CD14-positive monocyte (primary cell): ENCODE data around the gene RANBP3L. TPM values are rescaled to one million over a fixed set of nuclear protein-coding genes. Genes with fewer than 3 reads are reported as not detected.
"Not testable (repeated sequence)": the region's sequence is repeated elsewhere in the genome, so short reads cannot be mapped to it uniquely, and the experiment has no call there.

ENCODE experiments used
- DNase-seq, 3 donors: peaks; one replicate each; pipeline ENCODE4 v3.0.0-alpha.2; 2011 to 2022
- H2AFZ ChIP-seq: 2 replicates; pipeline ENCODE4 v1.6.0; 2012; ENCODE audit warnings: mild to moderate bottlenecking, low read depth, low read length, inconsistent platforms; ENCODE audit not compliant: insufficient read depth, poor library complexity, severe bottlenecking
- H3K27ac ChIP-seq, 2 donors: 1 replicate in 1 of 2; 2 replicates in 1 of 2; pipeline ENCODE4 v1.5.1; 2012 to 2013; ENCODE audit warnings: low read length in 2 of 2, control low read depth in 1 of 2, inconsistent platforms in 1 of 2, low read depth in 1 of 2, mild to moderate bottlenecking in 1 of 2
- H3K27me3 ChIP-seq, 2 donors: one replicate each; pipeline versions ENCODE4 v1.6.0 to v1.6.1; 2011 to 2013; ENCODE audit warnings: low read length in 2 of 2; ENCODE audit not compliant: control insufficient read depth in 2 of 2, insufficient read depth in 2 of 2
- H3K36me3 ChIP-seq, 2 donors: replicated peaks in 1 of 2; 1 replicate in 1 of 2; 2 replicates in 1 of 2; pipeline versions ENCODE4 v1.5.1 to v1.6.1; 2012 to 2013; ENCODE audit warnings: low read length in 2 of 2, control low read depth in 1 of 2, inconsistent platforms in 1 of 2, mild to moderate bottlenecking in 1 of 2; ENCODE audit not compliant: insufficient read depth in 2 of 2, control insufficient read depth in 1 of 2
- H3K4me1 ChIP-seq, 2 donors: 1 replicate in 1 of 2; 2 replicates in 1 of 2; pipeline versions ENCODE4 v1.5.1 to v1.6.1; 2012 to 2013; ENCODE audit warnings: low read length in 2 of 2, control low read depth in 1 of 2, inconsistent platforms in 1 of 2, mild to moderate bottlenecking in 1 of 2, moderate library complexity in 1 of 2; ENCODE audit not compliant: insufficient read depth in 2 of 2, control insufficient read depth in 1 of 2
- H3K4me2 ChIP-seq: replicated peaks from 2 replicates; pipeline ENCODE3; 2012; ENCODE audit warnings: low read length, moderate library complexity, mild to moderate bottlenecking; ENCODE audit not compliant: poor library complexity, severe bottlenecking; ENCODE audit errors: extremely low read depth
- H3K4me3 ChIP-seq, 3 experiments: fragments of 200-600 bp in 1 of 3; sonication (generic) in 1 of 3; replicated peaks in 1 of 3; 1 replicate in 2 of 3; 2 replicates in 1 of 3; pipeline ENCODE4 v1.5.1; 2011 to 2013; ENCODE audit warnings: low read length in 3 of 3, mild to moderate bottlenecking in 3 of 3, control low read depth in 2 of 3, low read depth in 2 of 3, inconsistent platforms in 1 of 3, moderate library complexity in 1 of 3
- H3K79me2 ChIP-seq: 2 replicates; pipeline ENCODE4 v1.6.0; 2012; ENCODE audit warnings: mild to moderate bottlenecking, control low read depth, inconsistent platforms, low read length, moderate library complexity; ENCODE audit not compliant: insufficient read depth
- H3K9ac ChIP-seq: 2 replicates; pipeline ENCODE4 v1.6.0; 2017; ENCODE audit warnings: low read length, mild to moderate bottlenecking; ENCODE audit not compliant: insufficient read depth, poor library complexity, severe bottlenecking
- H3K9me3 ChIP-seq, 2 donors: replicated peaks in 1 of 2; 1 replicate in 1 of 2; 2 replicates in 1 of 2; pipeline versions ENCODE4 v1.5.1 to v1.6.1; 2012 to 2013; ENCODE audit warnings: low read length in 2 of 2, control low read depth in 1 of 2; ENCODE audit not compliant: control insufficient read depth in 1 of 2, insufficient read depth in 1 of 2
- H4K20me1 ChIP-seq: 2 replicates; pipeline ENCODE4 v1.6.0; 2012; ENCODE audit warnings: mild to moderate bottlenecking, low read length, control low read depth, moderate library complexity; ENCODE audit not compliant: insufficient read depth
- H3K27ac Mint-ChIP-seq, 7 donors: one replicate each; pipeline ENCODE4 v1.8.0; 2020; ENCODE audit warnings: mild to moderate bottlenecking in 7 of 7, mixed read lengths in 7 of 7, moderate library complexity in 6 of 7, inconsistent platforms in 2 of 7
- H3K27me3 Mint-ChIP-seq, 3 donors: one replicate each; pipeline ENCODE4 v1.8.0; 2021 to 2022; ENCODE audit warnings: low read depth in 3 of 3, mild to moderate bottlenecking in 3 of 3, mixed read lengths in 3 of 3, moderate library complexity in 3 of 3, inconsistent platforms in 1 of 3
- H3K36me3 Mint-ChIP-seq, 2 donors: one replicate each; pipeline ENCODE4 v1.8.0; 2020; ENCODE audit warnings: mixed read lengths in 2 of 2, inconsistent platforms in 1 of 2, mild to moderate bottlenecking in 1 of 2
- H3K4me1 Mint-ChIP-seq: one replicate; pipeline ENCODE4 v1.8.0; 2020; ENCODE audit warnings: mild to moderate bottlenecking, mixed read lengths
- H3K4me3 Mint-ChIP-seq, 2 donors: one replicate each; pipeline ENCODE4 v1.8.0; 2020; ENCODE audit warnings: mild to moderate bottlenecking in 2 of 2, mixed read lengths in 2 of 2, moderate library complexity in 1 of 2
- H3K9me3 Mint-ChIP-seq, 7 donors: one replicate each; pipeline ENCODE4 v1.8.0; 2020 to 2022; ENCODE audit warnings: mixed read lengths in 7 of 7, mild to moderate bottlenecking in 6 of 7, moderate library complexity in 6 of 7, inconsistent platforms in 2 of 7
- WGBS: methylation state at CpG from one replicate; pipeline ENCODE4 v1.1.5; 2013; ENCODE audit warnings: missing lambda C conversion rate; ENCODE audit not compliant: insufficient coverage; 5-methylcytosine and 5-hydroxymethylcytosine counted together
- intact Hi-C, 2 donors: fragments of 100-400 bp; cut with micrococcal nuclease; formaldehyde crosslinking; loops; one replicate each; pipeline versions ENCODE4 v1.15.0 to v1.15.1; 2023
- polyA plus RNA-seq, 3 donors: library from polyadenylated mRNA; depleted of rRNA in 1 of 3; unstranded in 2 of 3; stranded (reverse) in 1 of 3; fragments of 300-500 nt in 2 of 3; fragments of >200 nt in 1 of 3; fragmentation: Illumina TruSeq in 2 of 3; gene quantifications; 1 replicate in 2 of 3; 2 replicates in 1 of 3; pipeline ENCODE4 v1.2.3, GENCODE V29; 2012 to 2021
- TF ChIP-seq, protein P1 (sequence below): fragments of 200-600 bp; IDR thresholded peaks from one replicate; pipeline ENCODE4 v1.8.0; 2022; ENCODE audit warnings: antibody characterized with exemption, mild to moderate bottlenecking

Gene RANBP3L
- polyA plus RNA-seq, 3 donors, result not detected

DNA sequence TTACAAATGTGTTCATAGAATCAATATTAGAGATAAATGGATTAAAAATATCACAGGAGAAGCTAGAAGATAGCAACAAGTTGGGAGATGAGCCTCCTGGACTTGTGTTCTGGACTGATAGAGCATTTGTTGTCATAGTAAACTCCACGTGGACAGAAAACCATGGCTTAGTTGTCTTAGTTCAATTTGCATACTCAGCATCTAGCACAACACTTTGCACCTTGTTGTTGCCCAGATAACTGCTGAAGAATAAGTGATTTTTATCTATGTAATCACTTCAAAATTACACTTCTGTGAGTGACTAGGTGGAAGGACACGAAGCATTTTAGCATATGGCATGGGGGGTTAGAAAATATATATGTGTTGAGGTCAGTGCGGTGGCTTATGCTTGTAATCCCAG lies 4.0 kb downstream of the RANBP3L start:
- DNase-seq, result no peak
- H3K4me3 ChIP-seq, result no peak overlapping the region
- H3K9me3 ChIP-seq, result no peaks in the 10 kb centered on the region
- no peaks in the 10 kb centered on the region for H3K79me2 ChIP-seq
- TF ChIP-seq, protein P1, sequence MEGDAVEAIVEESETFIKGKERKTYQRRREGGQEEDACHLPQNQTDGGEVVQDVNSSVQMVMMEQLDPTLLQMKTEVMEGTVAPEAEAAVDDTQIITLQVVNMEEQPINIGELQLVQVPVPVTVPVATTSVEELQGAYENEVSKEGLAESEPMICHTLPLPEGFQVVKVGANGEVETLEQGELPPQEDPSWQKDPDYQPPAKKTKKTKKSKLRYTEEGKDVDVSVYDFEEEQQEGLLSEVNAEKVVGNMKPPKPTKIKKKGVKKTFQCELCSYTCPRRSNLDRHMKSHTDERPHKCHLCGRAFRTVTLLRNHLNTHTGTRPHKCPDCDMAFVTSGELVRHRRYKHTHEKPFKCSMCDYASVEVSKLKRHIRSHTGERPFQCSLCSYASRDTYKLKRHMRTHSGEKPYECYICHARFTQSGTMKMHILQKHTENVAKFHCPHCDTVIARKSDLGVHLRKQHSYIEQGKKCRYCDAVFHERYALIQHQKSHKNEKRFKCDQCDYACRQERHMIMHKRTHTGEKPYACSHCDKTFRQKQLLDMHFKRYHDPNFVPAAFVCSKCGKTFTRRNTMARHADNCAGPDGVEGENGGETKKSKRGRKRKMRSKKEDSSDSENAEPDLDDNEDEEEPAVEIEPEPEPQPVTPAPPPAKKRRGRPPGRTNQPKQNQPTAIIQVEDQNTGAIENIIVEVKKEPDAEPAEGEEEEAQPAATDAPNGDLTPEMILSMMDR, result no peak
- no peak overlapping the region for H3K27ac ChIP-seq
- H3K9ac ChIP-seq, result no peak overlapping the region
- peaks cover 0 to 6% (median 3%) of the 10 kb centered on the region in 7 donors for H3K9me3 Mint-ChIP-seq
- WGBS, result no CpG with 5 or more reads among the region's 3 CpGs
- H4K20me1 ChIP-seq, result no peaks in the 10 kb centered on the region
- H3K27ac Mint-ChIP-seq, result no peak overlapping the region
- intact Hi-C loops, result no loop called here
- H2AFZ ChIP-seq, result no peak overlapping the region
- H3K27me3 ChIP-seq, result no peaks in the 10 kb centered on the region
- no peaks in the 10 kb centered on the region for H3K36me3 ChIP-seq
- no peaks in the 10 kb centered on the region for H3K4me1 ChIP-seq
- H3K27me3 Mint-ChIP-seq, result peaks cover 0 to 4% (median 0%) of the 10 kb centered on the region in 3 donors
- H3K4me3 Mint-ChIP-seq, result no peak overlapping the region
- H3K4me1 Mint-ChIP-seq, result peaks cover 8% of the 10 kb centered on the region
- no peak overlapping the region for H3K4me2 ChIP-seq
- H3K36me3 Mint-ChIP-seq, result no peaks in the 10 kb centered on the region

DNA sequence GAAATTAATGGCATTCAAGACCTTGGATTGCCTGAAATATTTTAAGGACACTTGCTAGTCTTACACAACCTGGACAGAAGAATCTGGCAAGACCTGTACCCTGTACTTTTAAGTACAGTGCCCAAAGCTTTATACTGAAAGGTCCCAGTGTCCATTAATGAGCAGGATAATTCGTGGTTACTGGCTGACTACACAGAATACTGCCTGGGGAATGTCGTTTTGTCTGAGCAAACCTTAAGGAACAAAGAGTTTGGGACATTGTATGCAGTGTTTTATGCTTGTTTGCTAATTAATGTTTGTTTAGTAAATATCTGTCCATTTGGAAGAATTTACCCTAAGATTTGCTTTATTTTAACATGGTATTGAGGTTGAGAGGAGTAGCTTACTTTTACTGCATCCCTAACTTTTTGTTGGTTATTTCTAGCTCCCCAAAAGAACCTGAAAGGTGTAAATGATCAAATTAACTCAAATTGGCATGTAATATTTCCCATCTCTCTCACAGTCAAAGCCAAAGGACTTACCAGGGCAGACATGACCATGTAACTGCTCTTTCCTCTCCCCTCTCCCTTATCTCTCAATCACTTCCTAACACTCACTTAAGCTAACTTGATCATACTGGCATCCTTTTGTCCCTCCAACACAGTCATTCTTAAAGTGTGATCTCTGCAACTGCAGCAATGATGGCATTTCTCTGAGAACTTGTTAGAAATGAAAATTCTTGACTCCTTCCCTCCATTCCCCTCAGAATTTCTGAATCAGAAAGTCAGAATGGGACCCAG lies 15.7 kb downstream of the RANBP3L start:
- no peak overlapping the region for H3K9ac ChIP-seq
- DNase-seq, result no peak
- WGBS, result 80% methylated on average over 2 of the region's 2 CpGs
- Mint-ChIP-seq H3K4me1 (peaks cover 3% of the 10 kb centered on the region), H3K9me3 (peaks cover 0 to 6% (median 3%) of the 10 kb centered on the region in 7 donors), H3K27me3 (peaks cover 0 to 2% (median 0%) of the 10 kb centered on the region in 3 donors), H3K36me3 (no peaks in the 10 kb centered on the region), H3K4me3 (no peak overlapping the region), H3K27ac (no peak overlapping the region)
- H3K9me3 ChIP-seq, result no peaks in the 10 kb centered on the region
- H3K79me2 ChIP-seq, result no peaks in the 10 kb centered on the region
- no peak overlapping the region for H2AFZ ChIP-seq
- H3K4me1 ChIP-seq, result no peaks in the 10 kb centered on the region
- no peaks in the 10 kb centered on the region for H4K20me1 ChIP-seq
- H3K36me3 ChIP-seq, result no peaks in the 10 kb centered on the region
- H3K4me2 ChIP-seq, result no peak overlapping the region
- intact Hi-C loops, result no loop called here
- H3K4me3 ChIP-seq, result no peak overlapping the region
- H3K27me3 ChIP-seq, result no peaks in the 10 kb centered on the region
- no peak overlapping the region for H3K27ac ChIP-seq
- TF ChIP-seq, protein P1, result no peak

DNA sequence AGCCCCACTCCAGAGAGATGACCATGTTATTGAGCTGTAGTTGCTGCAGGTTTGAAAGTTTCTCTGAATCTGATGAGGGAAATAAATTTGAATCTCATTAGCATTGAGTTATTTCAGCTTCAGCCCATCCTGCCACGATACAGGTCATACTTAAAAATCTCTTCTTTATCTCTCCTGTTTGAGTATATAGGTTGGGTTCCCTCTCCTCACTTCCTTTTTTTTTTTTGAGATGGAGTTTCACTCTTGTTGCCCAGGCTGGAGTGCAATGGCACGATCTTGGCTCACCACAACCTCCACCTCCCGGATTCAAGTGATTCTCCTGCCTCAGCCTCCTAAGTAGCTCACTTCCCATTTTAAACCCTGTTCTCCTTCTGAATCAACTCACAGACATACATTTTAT lies 17.9 kb downstream of the RANBP3L start:
- H3K36me3 ChIP-seq, H2AFZ ChIP-seq, intact Hi-C loops, H3K27me3 Mint-ChIP-seq, H3K36me3 Mint-ChIP-seq, H4K20me1 ChIP-seq, H3K4me3 Mint-ChIP-seq, H3K9ac ChIP-seq, H3K27ac ChIP-seq, H3K4me1 Mint-ChIP-seq, DNase-seq, H3K4me1 ChIP-seq, H3K4me2 ChIP-seq, H3K9me3 Mint-ChIP-seq, H3K4me3 ChIP-seq, H3K79me2 ChIP-seq, H3K27me3 ChIP-seq, H3K9me3 ChIP-seq: not testable (repeated sequence)
- peak overlapping the region in 1 of 7 donors; percentile 21 for H3K27ac Mint-ChIP-seq
- WGBS, result no CpG with 5 or more reads among the region's 3 CpGs
